ENCODE results near the gene DHRSX.

Gene DHRSX

GRCh38 chrX:2541603-2542002 lies 40.8 kb upstream of the DHRSX start (continued):
- no peak for TF ChIP-seq ZNF433 (tag by site-specific recombination; IDR thresholded peaks at IDR 0.05; ENCODE audit: low read depth)
- TF ChIP-seq, protein P1, sequence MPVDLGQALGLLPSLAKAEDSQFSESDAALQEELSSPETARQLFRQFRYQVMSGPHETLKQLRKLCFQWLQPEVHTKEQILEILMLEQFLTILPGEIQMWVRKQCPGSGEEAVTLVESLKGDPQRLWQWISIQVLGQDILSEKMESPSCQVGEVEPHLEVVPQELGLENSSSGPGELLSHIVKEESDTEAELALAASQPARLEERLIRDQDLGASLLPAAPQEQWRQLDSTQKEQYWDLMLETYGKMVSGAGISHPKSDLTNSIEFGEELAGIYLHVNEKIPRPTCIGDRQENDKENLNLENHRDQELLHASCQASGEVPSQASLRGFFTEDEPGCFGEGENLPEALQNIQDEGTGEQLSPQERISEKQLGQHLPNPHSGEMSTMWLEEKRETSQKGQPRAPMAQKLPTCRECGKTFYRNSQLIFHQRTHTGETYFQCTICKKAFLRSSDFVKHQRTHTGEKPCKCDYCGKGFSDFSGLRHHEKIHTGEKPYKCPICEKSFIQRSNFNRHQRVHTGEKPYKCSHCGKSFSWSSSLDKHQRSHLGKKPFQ (tag by site-specific recombination; IDR thresholded peaks at IDR 0.05) = no peak
- TF ChIP-seq, protein P2, sequence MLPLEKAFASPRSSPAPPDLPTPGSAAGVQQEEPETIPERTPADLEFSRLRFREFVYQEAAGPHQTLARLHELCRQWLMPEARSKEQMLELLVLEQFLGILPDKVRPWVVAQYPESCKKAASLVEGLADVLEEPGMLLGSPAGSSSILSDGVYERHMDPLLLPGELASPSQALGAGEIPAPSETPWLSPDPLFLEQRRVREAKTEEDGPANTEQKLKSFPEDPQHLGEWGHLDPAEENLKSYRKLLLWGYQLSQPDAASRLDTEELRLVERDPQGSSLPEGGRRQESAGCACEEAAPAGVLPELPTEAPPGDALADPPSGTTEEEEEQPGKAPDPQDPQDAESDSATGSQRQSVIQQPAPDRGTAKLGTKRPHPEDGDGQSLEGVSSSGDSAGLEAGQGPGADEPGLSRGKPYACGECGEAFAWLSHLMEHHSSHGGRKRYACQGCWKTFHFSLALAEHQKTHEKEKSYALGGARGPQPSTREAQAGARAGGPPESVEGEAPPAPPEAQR (tag by site-specific recombination; IDR thresholded peaks at IDR 0.05) = no peak
- TF ChIP-seq IKZF3 (tag by site-specific recombination; IDR thresholded peaks at IDR 0.05) = no peak
- TF ChIP-seq BCL6B (tag by site-specific recombination; IDR thresholded peaks at IDR 0.05) = no peak
- no peak for TF ChIP-seq ZNF692 (tag by site-specific recombination; IDR thresholded peaks at IDR 0.05)
- no peak for TF ChIP-seq ZNF645 (tag by site-specific recombination; IDR thresholded peaks at IDR 0.05)
- TF ChIP-seq, protein P3, sequence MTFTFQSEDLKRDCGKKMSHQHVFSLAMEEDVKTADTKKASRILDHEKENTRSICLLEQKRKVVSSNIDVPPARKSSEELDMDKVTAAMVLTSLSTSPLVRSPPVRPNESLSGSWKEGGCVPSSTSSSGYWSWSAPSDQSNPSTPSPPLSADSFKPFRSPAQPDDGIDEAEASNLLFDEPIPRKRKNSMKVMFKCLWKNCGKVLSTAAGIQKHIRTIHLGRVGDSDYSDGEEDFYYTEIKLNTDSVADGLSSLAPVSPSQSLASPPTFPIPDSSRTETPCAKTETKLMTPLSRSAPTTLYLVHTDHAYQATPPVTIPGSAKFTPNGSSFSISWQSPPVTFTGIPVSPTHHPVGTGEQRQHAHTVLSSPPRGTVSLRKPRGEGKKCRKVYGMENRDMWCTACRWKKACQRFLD (tag by site-specific recombination; IDR thresholded peaks at IDR 0.05) = no peak
- TF ChIP-seq, protein P4, sequence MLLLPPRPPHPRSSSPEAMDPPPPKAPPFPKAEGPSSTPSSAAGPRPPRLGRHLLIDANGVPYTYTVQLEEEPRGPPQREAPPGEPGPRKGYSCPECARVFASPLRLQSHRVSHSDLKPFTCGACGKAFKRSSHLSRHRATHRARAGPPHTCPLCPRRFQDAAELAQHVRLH (tag by site-specific recombination; IDR thresholded peaks at IDR 0.05) = no peak
- TF ChIP-seq ZNF394 (tag by site-specific recombination; IDR thresholded peaks at IDR 0.05; ENCODE audit: borderline replicate concordance) = no peak
- no peak for TF ChIP-seq ZNF24 (tag by site-specific recombination; IDR thresholded peaks at IDR 0.05)

DNA sequence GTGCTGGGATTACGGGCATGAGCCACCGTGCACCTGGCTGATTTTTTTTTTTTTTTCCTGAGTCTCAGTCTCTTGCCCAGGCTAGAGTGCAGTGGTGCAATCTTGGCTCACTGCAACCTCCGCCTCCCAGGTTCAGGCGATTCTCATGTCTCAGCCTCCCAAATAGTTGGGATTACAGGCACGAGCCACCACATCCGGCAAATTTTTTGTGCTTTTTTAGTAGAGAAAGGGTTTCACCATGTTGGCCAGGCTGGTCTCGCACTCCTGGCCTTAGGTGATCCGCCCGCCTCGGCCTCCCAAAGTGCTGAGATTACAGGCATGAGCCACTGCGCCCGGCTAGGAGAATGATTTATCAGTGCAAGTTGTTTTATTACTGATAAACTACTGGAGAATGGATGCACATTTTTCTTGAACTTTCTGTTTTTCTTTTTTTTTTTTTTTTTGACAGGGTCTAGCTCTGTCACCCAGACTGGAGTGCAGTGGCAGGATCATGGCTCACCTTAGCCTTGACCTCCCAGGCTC lies 39.7 kb upstream of the DHRSX start:
- ChIA-PET CTCF (no interaction called here), POLR2A (no interaction called here)
- Histone ChIP-seq H3K27ac (ENCODE audit: extremely low read depth, low read depth, low read length) (no peak overlapping the region), H3K9me3 (ENCODE audit: control insufficient read depth, insufficient read depth, low read depth, low read length) (no peaks in the 10 kb centered on the region), H3K36me3 (ENCODE audit: control insufficient read depth in 2 of 2, insufficient read depth in 1 of 2, low read length in 2 of 2) (no peaks in the 10 kb centered on the region), H3K4me3 (ENCODE audit: low read depth, low read length) (no peak overlapping the region), H3K4me1 (ENCODE audit: control insufficient read depth, insufficient read depth, low read length) (no peaks in the 10 kb centered on the region)
- no peak for TF ChIP-seq ZNF366 (tag by site-specific recombination; conservative IDR thresholded peaks at IDR 0.05)
- TF ChIP-seq ZNF768 (tag by site-specific recombination; IDR thresholded peaks at IDR 0.05) = no peak
- no peak for TF ChIP-seq RBAK (tag by site-specific recombination; IDR thresholded peaks at IDR 0.05)
- TF ChIP-seq ZSCAN5A (tag by site-specific recombination; IDR thresholded peaks at IDR 0.05) = no peak
- no peak for TF ChIP-seq ZNF645 (tag by site-specific recombination; IDR thresholded peaks at IDR 0.05)
- no peak for TF ChIP-seq ZNF155 (tag by site-specific recombination; IDR thresholded peaks at IDR 0.05)
- TF ChIP-seq, protein P2 (tag by site-specific recombination; IDR thresholded peaks at IDR 0.05) = no peak
- TF ChIP-seq ZNF677 (tag by site-specific recombination; IDR thresholded peaks at IDR 0.05) = no peak
- TF ChIP-seq, protein P1 (tag by site-specific recombination; IDR thresholded peaks at IDR 0.05) = no peak
- TF ChIP-seq ZFHX2 (tag by site-specific recombination; conservative IDR thresholded peaks at IDR 0.05) = no peak
- no peak for TF ChIP-seq ZNF654 (tag by site-specific recombination; IDR thresholded peaks at IDR 0.05; ENCODE audit: low read depth)
- TF ChIP-seq ZNF626 (tag by site-specific recombination; IDR thresholded peaks at IDR 0.05) = no peak

All from HEK293 (cell line).